Activated T-cell treated with anti-CD3 and anti-CD28 coated beads, Interleukin-2, amount 50 U/mL, for 4 hours (primary cell): ENCODE measurements around the gene MORC4. TPM values are rescaled to one million over a fixed set of nuclear protein-coding genes. Genes with fewer than 3 reads are reported as not detected.
A peak's percentile ranks its signal among the peaks of the same experiment; 100 is the strongest.

Experiments
- ATAC-seq, 2 donors: fragments of 200-7000 bp; cut with Tn5 transposase; one replicate each; pipeline ENCODE4 v1.10.0; 2021
- DNase-seq: peaks from one replicate; pipeline ENCODE4 v3.0.0-alpha.2; 2020
- H3K27me3 Mint-ChIP-seq: one replicate; pipeline ENCODE4 v1.8.0; 2021; ENCODE audit warnings: low read depth, mixed read lengths
- H3K36me3 Mint-ChIP-seq: one replicate; pipeline ENCODE4 v1.8.0; 2022; ENCODE audit warnings: mixed read lengths; ENCODE audit not compliant: insufficient read depth
- H3K4me1 Mint-ChIP-seq: one replicate; pipeline ENCODE4 v1.8.0; 2021; ENCODE audit warnings: low read depth, mixed read lengths
- H3K4me3 Mint-ChIP-seq: one replicate; pipeline ENCODE4 v1.8.0; 2021; ENCODE audit warnings: mild to moderate bottlenecking, moderate library complexity, mixed read lengths
- H3K9me3 Mint-ChIP-seq: one replicate; pipeline ENCODE4 v1.8.0; 2021; ENCODE audit warnings: mixed read lengths
- total RNA-seq, 3 donors: library from RNA; stranded (reverse); gene quantifications; one replicate each; pipeline ENCODE4 v1.2.1, GENCODE V29; 2021

Gene MORC4
- total RNA-seq, 3 donors from 2014 or later = 5.3 to 6.6 (median 6.6) TPM

DNA sequence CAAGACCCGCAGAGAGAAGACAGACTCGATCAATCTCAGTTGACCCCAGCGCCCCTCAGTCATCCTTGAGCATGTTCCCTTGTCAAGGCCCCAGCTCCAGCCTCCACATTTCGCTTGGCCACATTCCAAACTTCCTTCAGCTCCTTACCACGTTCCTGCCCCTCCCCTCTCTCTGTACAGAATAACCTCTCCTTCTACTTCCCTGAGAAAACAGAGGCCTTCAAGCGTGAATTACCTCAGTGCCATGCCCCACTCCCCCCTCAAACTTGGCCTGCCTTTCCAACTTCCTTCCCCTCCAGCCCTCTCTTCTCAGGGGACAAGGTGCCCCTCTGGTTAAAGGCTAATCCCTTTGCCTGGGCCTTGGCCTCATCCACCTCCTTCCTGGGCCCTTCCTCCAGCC, 93.7 kb downstream of the MORC4 start:
- DNase-seq (no peak), ATAC-seq (no peak)
- H3K4me1 Mint-ChIP-seq = no peaks in the 10 kb centered on the region
- H3K27me3 Mint-ChIP-seq = no peaks in the 10 kb centered on the region
- peaks cover 2% of the 10 kb centered on the region for H3K36me3 Mint-ChIP-seq
- H3K9me3 Mint-ChIP-seq = no peaks in the 10 kb centered on the region
- no peak overlapping the region for H3K4me3 Mint-ChIP-seq

DNA sequence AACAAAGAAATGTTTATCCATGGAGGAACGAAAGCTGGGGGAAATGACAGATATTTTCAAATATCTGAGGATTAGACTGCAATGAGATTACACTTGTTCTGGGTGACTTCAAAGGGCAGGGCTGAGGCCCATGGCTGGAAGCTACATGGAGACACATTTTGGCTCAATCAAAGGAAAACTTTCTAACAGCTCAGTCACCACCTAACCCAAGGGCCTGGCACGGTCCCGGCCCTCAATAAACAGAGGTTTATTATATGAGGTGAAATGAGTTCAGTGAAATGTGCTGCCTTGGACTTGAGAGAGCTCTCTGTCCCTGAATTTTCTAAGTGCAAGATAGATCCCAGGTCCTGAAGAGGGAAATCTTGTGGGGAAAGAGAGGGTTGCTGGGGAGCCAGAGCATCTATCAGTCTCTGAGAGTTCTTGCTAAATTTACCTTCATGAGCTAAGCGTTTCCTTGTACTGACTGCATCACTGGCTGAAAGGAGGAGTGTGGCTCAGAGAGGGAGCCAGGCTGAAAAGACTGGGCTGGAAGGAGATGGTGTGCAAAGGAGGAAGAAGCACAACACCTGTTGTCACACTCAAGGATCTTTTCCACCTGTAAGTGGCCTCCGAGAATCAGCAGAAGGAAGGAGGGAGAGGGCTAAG, 94.8 kb downstream of the MORC4 start:
- no peak overlapping the region for H3K4me3 Mint-ChIP-seq
- no peaks in the 10 kb centered on the region for H3K9me3 Mint-ChIP-seq
- DNase-seq = no peak
- no peak for ATAC-seq
- H3K4me1 Mint-ChIP-seq = no peaks in the 10 kb centered on the region
- H3K36me3 Mint-ChIP-seq = peaks cover 2% of the 10 kb centered on the region
- H3K27me3 Mint-ChIP-seq = no peaks in the 10 kb centered on the region

DNA sequence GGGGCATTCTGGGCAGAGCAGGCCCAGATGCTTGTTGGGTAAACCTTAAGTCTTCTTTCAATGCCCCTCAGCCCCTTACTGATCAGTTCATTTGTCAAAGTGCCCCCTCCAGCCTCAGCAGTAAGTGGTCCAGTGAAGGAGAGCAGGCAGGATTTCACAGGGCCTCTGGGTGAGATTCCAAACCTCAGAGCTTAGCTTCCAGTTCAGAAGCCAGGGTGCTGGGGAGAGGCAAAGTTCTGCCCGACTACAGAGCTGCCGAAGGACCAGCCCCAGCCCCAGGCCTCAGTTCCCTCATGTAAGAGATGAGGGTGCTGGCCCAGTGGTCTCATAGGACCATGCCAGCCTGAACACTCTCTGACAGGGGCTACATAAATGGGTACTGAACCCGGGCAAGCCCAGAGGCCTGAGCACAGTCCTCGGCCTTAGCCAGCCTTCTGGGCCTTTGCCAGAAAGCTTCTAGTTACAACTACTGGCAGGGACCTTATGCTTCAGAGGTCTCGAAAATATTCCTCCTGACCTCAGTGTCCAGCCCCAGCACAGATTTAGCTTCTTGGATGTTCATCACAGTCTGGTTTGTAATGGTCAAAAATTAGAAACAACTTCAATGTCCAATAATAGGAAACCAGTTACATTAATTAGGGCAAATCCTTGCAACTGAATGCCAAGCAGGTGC, 96.0 kb downstream of the MORC4 start:
- no peak for DNase-seq
- no peak for ATAC-seq
- Mint-ChIP-seq H3K4me1 (no peaks in the 10 kb centered on the region), H3K36me3 (peaks cover 2% of the 10 kb centered on the region), H3K9me3 (no peaks in the 10 kb centered on the region), H3K27me3 (no peaks in the 10 kb centered on the region), H3K4me3 (no peak overlapping the region)

DNA sequence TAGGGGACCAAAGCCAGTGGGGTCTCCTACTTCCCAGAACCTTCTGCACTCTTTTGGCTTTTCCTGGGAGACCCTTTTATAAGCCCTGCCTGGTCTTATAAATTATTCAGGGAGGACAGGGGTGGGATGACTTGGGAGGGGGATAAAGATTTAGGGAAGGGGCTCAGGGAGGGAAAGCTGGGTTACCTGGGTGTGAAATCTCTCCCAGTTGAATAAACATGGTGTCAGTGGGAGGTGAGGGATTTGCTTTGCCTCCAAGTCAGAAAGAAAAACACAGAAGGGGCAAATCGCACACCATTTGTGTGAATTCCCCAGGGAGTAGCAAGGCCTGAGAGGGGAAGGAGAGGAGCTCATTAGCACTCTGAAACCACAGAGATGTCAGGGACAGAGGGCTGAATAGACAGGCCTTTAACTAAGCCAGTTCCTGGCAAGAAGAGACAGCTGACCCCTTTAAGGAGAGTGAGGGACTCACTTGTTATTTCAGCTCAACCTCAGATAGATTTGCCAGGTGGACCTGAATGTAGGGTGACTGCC, 96.7 kb downstream of the MORC4 start, which contains the start of gene RIPPLY1:
RIPPLY1 (minus strand) TSS at position 51 of the 534 bp plus-strand sequence. CDS start 54 bp downstream, outside the sequence.
- DNase-seq = no peak
- Mint-ChIP-seq H3K9me3 (no peaks in the 10 kb centered on the region), H3K4me1 (no peaks in the 10 kb centered on the region), H3K36me3 (no peaks in the 10 kb centered on the region), H3K4me3 (no peak within 1 kb of the TSS), H3K27me3 (no peaks in the 10 kb centered on the region)
- no peak for ATAC-seq

DNA sequence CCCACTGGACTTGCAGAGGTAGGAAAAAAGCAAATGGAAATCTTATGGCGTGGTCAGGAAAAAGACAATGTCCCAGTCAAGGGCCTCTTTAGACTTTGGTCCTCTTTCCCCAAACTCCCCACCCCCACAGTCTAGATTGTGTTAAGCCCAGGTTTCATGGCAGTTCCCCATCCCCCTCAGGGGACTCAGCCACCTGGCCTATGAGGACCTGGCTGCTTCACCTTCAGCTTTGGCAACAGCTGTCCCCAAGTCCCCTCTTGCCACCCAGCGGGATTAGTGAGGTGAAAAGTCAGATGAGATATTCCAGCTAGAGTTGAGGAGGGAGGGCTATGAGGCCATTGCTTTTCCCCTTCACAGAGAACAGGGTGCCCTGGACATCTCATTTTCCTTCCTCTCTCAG, 97.3 kb downstream of the MORC4 start:
- H3K4me1 Mint-ChIP-seq = no peaks in the 10 kb centered on the region
- H3K4me3 Mint-ChIP-seq = no peak overlapping the region
- H3K36me3 Mint-ChIP-seq = no peaks in the 10 kb centered on the region
- no peaks in the 10 kb centered on the region for H3K27me3 Mint-ChIP-seq
- DNase-seq (no peak), ATAC-seq (no peak)
- no peaks in the 10 kb centered on the region for H3K9me3 Mint-ChIP-seq

- Mint-ChIP-seq H3K9me3 (no peaks in the 10 kb centered on the region), H3K36me3 (no peaks in the 10 kb centered on the region), H3K4me1 (no peaks in the 10 kb centered on the region), H3K4me3 (no peak overlapping the region), H3K27me3 (no peaks in the 10 kb centered on the region)
- no peak for ATAC-seq
- no peak for DNase-seq
Observed at GRCh38 chrX:106901781-106902219, 98.2 kb downstream of the MORC4 start.

- Mint-ChIP-seq H3K27me3 (no peaks in the 10 kb centered on the region), H3K9me3 (no peaks in the 10 kb centered on the region), H3K4me3 (no peak overlapping the region), H3K4me1 (no peaks in the 10 kb centered on the region), H3K36me3 (no peaks in the 10 kb centered on the region)
- DNase-seq = no peak
- ATAC-seq = no peak
Observed at GRCh38 chrX:106901341-106901740, 98.7 kb downstream of the MORC4 start.

GRCh38 chrX:106899841-106900240, 100.2 kb downstream of the MORC4 start:
- Mint-ChIP-seq H3K27me3 (no peaks in the 10 kb centered on the region), H3K9me3 (no peaks in the 10 kb centered on the region), H3K4me1 (no peaks in the 10 kb centered on the region), H3K4me3 (no peak overlapping the region), H3K36me3 (no peaks in the 10 kb centered on the region)
- ATAC-seq (no peak), DNase-seq (no peak)

DNA sequence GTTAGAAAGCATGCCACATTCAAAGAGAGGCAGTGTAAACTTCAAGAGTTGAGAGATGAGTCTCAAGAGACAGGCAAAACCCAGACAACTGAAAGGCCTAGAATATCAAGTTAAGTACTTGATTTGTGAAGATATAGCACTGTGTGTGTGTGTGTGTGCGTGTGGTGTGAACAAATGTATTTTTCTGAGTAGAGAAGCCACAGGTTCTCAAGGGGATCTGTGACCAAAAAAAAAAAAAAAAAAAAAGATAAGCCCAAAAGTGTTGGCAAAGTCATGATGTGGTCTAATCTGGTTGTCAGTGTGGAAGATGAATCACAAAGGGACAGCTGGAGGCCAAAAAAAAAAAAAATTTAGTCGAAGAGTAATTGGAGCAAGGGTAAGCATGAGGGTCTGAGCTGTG, 100.7 kb downstream of the MORC4 start:
- Mint-ChIP-seq H3K27me3 (no peaks in the 10 kb centered on the region), H3K36me3 (no peaks in the 10 kb centered on the region), H3K9me3 (no peaks in the 10 kb centered on the region), H3K4me3 (no peak overlapping the region), H3K4me1 (no peaks in the 10 kb centered on the region)
- no peak for DNase-seq
- ATAC-seq = no peak

- H3K4me3 Mint-ChIP-seq = no peak overlapping the region
- no peaks in the 10 kb centered on the region for H3K27me3 Mint-ChIP-seq
- no peak for DNase-seq
- H3K36me3 Mint-ChIP-seq = no peaks in the 10 kb centered on the region
- H3K9me3 Mint-ChIP-seq = no peaks in the 10 kb centered on the region
- ATAC-seq = peak; percentile 49 to 55
- no peaks in the 10 kb centered on the region for H3K4me1 Mint-ChIP-seq
Observed at GRCh38 chrX:106898462-106898861, 101.5 kb downstream of the MORC4 start.

DNA sequence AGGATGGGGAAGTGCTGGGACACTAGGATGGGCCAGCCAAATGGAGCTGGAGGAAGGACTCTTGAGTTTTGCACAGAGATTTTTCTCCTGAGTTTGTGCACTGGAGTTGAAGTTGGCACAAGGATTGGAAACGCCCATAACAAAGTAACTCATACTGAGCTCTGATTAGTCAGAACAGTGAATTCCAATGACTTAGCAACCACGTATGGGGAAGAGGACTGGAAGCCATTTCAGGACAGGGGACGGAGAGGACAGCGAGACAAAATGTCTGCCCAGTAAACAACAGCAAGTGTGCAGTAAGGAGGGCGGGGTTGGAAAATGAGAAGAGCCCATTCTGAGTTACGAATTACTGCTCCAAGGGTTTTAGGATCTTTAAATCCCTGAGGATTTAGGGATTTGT, 102.8 kb downstream of the MORC4 start:
- Mint-ChIP-seq H3K9me3 (no peaks in the 10 kb centered on the region), H3K36me3 (no peaks in the 10 kb centered on the region), H3K4me1 (no peaks in the 10 kb centered on the region), H3K27me3 (no peaks in the 10 kb centered on the region), H3K4me3 (no peak overlapping the region)
- ATAC-seq (no peak), DNase-seq (no peak)

- peak in 1 of 2 donors; percentile 18 for ATAC-seq
- H3K4me3 Mint-ChIP-seq = no peak overlapping the region
- H3K36me3 Mint-ChIP-seq = no peaks in the 10 kb centered on the region
- no peaks in the 10 kb centered on the region for H3K9me3 Mint-ChIP-seq
- no peak for DNase-seq
- H3K4me1 Mint-ChIP-seq = no peaks in the 10 kb centered on the region
- no peaks in the 10 kb centered on the region for H3K27me3 Mint-ChIP-seq
Observed at GRCh38 chrX:106894978-106895452, 105.0 kb downstream of the MORC4 start.

DNA sequence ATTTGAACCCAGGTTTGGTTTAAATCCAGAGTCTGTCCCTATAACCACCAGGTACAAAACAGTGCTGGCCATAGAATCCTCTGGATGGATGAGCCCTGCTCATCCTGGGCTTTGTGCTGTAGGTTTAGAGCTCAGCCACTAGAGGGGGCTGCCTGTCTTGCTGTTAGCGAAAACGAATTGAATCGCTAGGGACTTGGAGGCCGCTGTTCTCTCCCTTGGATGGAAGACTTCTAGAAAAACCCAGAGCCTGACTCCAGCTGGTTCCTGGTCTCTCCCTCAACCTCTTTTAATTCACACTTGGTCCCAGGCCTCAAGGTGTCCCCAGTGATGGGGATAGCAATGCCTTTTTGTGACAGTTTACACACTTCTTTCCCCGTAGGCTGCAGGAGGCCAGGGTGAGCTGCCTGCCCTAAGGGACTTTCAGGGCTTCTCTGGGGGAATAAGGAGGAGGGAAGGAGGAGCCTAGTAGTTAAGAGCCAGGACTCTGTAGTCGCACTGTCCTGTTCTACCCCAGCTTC, 105.6 kb downstream of the MORC4 start:
- H3K36me3 Mint-ChIP-seq = no peaks in the 10 kb centered on the region
- DNase-seq = peak; percentile 32
- ATAC-seq = peak; percentile 63 to 67
- no peaks in the 10 kb centered on the region for H3K27me3 Mint-ChIP-seq
- no peaks in the 10 kb centered on the region for H3K9me3 Mint-ChIP-seq
- no peak overlapping the region for H3K4me3 Mint-ChIP-seq
- no peaks in the 10 kb centered on the region for H3K4me1 Mint-ChIP-seq

- ATAC-seq = no peak
- Mint-ChIP-seq H3K9me3 (no peaks in the 10 kb centered on the region), H3K36me3 (no peaks in the 10 kb centered on the region), H3K4me1 (no peaks in the 10 kb centered on the region), H3K4me3 (no peak overlapping the region), H3K27me3 (no peaks in the 10 kb centered on the region)
- no peak for DNase-seq
Observed at GRCh38 chrX:106891762-106892460, 108.1 kb downstream of the MORC4 start.
